Measurements from ENCODE around the gene KAZN. TPM values are rescaled to one million over a fixed set of nuclear protein-coding genes. Genes with fewer than 3 reads are reported as not detected.

The KAZN gene
- total and polyA plus RNA-seq, 12 donors = 1.1 to 6.5 (median 1.9) TPM

DNA sequence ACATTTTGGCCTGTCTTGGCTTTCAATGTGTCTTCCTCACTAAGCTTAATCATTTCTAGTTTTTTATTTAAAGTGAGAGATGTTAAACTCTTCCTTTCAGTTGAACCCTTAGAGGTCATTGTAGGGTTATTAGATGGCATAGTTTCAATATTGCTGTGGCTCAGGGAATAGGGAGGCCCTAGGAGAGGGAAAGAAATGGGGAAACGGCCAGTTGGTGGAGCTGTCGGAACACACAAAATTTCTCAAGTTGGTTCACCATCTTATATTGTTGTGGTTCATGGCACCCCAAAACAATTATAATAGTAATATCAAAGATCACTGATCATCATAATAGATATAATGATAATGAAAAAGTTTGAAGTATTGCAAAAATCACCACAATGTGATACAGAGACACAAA, 31.4 kb upstream of the KAZN start:
- no peak overlapping the region for H3K27ac ChIP-seq
- ATAC-seq (no peak), DNase-seq (no peak)
- no peaks in the 10 kb centered on the region for H3K4me1 ChIP-seq
- 44 to 81% methylated on average over 2 of the region's 2 CpGs for WGBS, 2 donors
- H3K9me3 ChIP-seq = peaks cover 0 to 28% (median 7%) of the 10 kb centered on the region in 11 donors
- intact Hi-C loops (cut with DNase I) = no loop called here
- H3K4me3 ChIP-seq = no peak overlapping the region
- no peaks in the 10 kb centered on the region for H3K36me3 ChIP-seq
- TF ChIP-seq, protein P1, sequence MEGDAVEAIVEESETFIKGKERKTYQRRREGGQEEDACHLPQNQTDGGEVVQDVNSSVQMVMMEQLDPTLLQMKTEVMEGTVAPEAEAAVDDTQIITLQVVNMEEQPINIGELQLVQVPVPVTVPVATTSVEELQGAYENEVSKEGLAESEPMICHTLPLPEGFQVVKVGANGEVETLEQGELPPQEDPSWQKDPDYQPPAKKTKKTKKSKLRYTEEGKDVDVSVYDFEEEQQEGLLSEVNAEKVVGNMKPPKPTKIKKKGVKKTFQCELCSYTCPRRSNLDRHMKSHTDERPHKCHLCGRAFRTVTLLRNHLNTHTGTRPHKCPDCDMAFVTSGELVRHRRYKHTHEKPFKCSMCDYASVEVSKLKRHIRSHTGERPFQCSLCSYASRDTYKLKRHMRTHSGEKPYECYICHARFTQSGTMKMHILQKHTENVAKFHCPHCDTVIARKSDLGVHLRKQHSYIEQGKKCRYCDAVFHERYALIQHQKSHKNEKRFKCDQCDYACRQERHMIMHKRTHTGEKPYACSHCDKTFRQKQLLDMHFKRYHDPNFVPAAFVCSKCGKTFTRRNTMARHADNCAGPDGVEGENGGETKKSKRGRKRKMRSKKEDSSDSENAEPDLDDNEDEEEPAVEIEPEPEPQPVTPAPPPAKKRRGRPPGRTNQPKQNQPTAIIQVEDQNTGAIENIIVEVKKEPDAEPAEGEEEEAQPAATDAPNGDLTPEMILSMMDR (IDR thresholded peaks at IDR 0.05) = no peak
- peaks cover 0 to 11% (median 3%) of the 10 kb centered on the region in 7 donors for H3K27me3 ChIP-seq

DNA sequence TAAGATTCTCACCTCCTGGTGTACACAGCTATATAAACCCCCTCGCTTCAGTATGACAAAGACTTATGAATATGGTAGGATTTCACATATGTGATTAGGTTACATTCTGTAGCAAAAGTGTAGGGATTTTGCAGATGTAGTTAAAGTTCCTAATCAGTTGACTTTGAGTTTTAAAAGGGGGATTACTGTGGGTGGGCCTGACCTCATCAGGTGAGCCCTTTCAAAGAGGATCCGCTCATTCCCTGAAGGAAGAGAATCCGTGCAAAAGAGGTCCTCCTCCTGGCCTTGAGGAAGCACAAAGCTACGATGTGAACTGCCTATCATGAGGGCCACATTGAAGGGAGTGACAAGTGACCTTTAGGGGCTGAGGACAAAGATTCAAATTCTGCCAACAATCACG, 30.6 kb upstream of the KAZN start:
- no peak for ATAC-seq
- Histone ChIP-seq H3K27ac (no peak overlapping the region), H3K4me3 (no peak overlapping the region), H3K27me3 (peaks cover 0 to 20% (median 7%) of the 10 kb centered on the region in 7 donors), H3K4me1 (no peaks in the 10 kb centered on the region), H3K9me3 (peaks cover 0 to 28% (median 7%) of the 10 kb centered on the region in 11 donors), H3K36me3 (no peaks in the 10 kb centered on the region)
- 90 to 91% methylated on average over 5 of the region's 5 CpGs for WGBS, 2 donors
- TF ChIP-seq, protein P1 (IDR thresholded peaks at IDR 0.05) = no peak
- no peak for DNase-seq
- intact Hi-C loops (cut with DNase I) = no loop called here

DNA sequence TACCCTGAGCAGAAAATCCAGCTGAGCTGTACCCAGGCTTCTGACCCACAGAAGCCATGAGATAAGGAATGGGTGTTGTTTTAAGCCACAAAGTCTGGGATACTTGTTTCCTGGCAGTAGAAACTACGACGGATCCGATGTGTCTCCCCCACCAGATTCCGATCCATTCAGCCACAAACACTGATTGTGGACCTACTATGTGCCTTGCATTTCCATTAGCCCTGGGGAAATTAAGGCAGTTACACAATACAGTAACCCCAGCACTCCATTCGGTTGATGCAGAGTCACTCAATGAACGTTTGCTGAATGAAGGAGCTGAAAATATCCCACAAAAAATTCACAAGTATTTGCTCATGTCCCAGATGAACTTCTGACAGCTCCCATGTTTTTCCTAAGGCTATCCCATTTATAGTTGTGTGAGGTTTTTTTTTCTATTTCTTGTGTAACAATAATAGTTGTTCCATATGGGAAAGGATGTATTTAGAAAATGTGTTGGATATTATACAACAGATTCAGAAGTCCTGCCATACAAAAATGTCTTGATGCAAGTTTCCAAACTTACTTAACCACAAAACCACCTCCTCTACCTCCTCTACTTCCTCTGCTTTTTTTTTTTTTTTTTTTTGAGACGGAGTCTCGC, 29.6 kb upstream of the KAZN start:
- intact Hi-C loops (cut with DNase I) = no loop called here
- Histone ChIP-seq H3K36me3 (no peaks in the 10 kb centered on the region), H3K9me3 (peaks cover 0 to 28% (median 7%) of the 10 kb centered on the region in 11 donors), H3K27ac (no peak overlapping the region), H3K4me3 (no peak overlapping the region), H3K4me1 (no peaks in the 10 kb centered on the region), H3K27me3 (peaks cover 0 to 20% (median 7%) of the 10 kb centered on the region in 7 donors)
- no peak for ATAC-seq
- WGBS, 2 donors = 81 to 91% methylated on average over 6 of the region's 8 CpGs
- DNase-seq = no peak
- TF ChIP-seq, protein P1 (IDR thresholded peaks at IDR 0.05) = no peak

DNA sequence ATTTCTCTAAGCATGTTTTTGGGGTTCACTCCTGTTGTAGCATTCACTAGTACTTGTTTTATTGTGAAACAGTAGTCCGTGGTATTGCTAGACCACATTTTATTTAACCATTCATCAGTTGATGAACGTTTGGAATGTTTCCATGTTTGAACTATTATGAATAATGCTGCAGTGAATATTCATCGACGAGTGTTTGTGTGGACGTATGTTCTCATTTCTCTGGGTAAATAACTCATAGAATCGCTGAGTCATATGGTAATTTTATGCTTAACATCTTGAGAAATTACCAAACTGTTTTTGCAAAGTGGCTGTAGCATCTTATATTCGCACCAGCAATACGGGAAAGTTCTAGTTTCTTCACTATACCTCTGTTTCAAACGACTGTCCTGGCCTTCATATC, 28.0 kb upstream of the KAZN start:
- no peak overlapping the region for H3K27ac ChIP-seq
- ATAC-seq (no peak), DNase-seq (no peak)
- H3K27me3 ChIP-seq = peaks cover 0 to 20% (median 7%) of the 10 kb centered on the region in 7 donors
- intact Hi-C loops (cut with DNase I) = no loop called here
- 77 to 78% methylated on average over 9 of the region's 9 CpGs for WGBS, 2 donors
- H3K36me3 ChIP-seq = no peaks in the 10 kb centered on the region
- H3K4me3 ChIP-seq = no peak overlapping the region
- no peaks in the 10 kb centered on the region for H3K4me1 ChIP-seq
- H3K9me3 ChIP-seq = peaks cover 0 to 26% (median 7%) of the 10 kb centered on the region in 11 donors
- TF ChIP-seq, protein P1 (IDR thresholded peaks at IDR 0.05) = no peak
